ENCODE data around the gene ANKRD12.

DNA sequence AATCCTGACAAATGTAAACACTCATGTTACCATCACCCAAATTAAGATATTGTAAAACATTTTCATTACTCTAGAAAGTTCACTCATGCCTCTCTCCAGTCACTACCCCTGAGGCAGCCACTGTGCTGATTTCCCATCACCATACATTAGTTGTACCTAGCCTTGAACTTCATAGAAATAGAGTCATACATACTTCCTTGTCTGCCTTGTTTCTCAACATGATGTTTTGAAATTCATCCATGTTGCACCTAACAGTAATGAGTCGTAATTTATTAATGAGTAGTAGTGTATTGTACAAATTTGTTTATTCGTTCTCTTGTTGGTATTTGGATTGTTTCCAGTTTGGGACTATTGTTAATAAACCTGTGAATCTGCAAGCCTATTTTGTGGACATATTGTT lies 149.0 kb downstream of the ANKRD12 start:
- TF ChIP-seq EP300 (IDR thresholded peaks at IDR 0.05) (no peak), POLR2A (IDR thresholded peaks at IDR 0.05) (no peak), POLR2AphosphoS5 (IDR thresholded peaks at IDR 0.05) (no peak)
- TF ChIP-seq, protein P1, sequence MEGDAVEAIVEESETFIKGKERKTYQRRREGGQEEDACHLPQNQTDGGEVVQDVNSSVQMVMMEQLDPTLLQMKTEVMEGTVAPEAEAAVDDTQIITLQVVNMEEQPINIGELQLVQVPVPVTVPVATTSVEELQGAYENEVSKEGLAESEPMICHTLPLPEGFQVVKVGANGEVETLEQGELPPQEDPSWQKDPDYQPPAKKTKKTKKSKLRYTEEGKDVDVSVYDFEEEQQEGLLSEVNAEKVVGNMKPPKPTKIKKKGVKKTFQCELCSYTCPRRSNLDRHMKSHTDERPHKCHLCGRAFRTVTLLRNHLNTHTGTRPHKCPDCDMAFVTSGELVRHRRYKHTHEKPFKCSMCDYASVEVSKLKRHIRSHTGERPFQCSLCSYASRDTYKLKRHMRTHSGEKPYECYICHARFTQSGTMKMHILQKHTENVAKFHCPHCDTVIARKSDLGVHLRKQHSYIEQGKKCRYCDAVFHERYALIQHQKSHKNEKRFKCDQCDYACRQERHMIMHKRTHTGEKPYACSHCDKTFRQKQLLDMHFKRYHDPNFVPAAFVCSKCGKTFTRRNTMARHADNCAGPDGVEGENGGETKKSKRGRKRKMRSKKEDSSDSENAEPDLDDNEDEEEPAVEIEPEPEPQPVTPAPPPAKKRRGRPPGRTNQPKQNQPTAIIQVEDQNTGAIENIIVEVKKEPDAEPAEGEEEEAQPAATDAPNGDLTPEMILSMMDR (IDR thresholded peaks at IDR 0.05) = no peak

All from upper lobe of left lung (tissue), 4 donors.